Spleen (tissue), 11 donors: ENCODE results near the gene CPOX. TPM values are rescaled to one million over a fixed set of nuclear protein-coding genes. Genes with fewer than 3 reads are reported as not detected.

Experiments used
- DNase-seq: peaks from one replicate; pipeline ENCODE4 v3.0.0-alpha.2; 2020
- H3K27ac ChIP-seq, 8 donors: fragments of 200-600 bp; sonication (generic) in 7 of 8; 1 replicate in 4 of 8; 2 replicates in 4 of 8; pipeline versions ENCODE4 v1.5.0 to v1.8.0; 2016 to 2021; ENCODE audit warnings: inconsistent platforms in 4 of 8, mild to moderate bottlenecking in 4 of 8, moderate library complexity in 1 of 8
- H3K27me3 ChIP-seq, 7 donors: fragments of 200-600 bp; sonication (generic) in 6 of 7; replicated peaks in 1 of 7; 1 replicate in 4 of 7; 2 replicates in 3 of 7; pipeline versions ENCODE4 v1.5.0 to v1.8.0; 2016 to 2021; ENCODE audit warnings: inconsistent platforms in 3 of 7, mild to moderate bottlenecking in 1 of 7
- H3K36me3 ChIP-seq, 6 donors: fragments of 200-600 bp; sonication (generic) in 5 of 6; 1 replicate in 4 of 6; 2 replicates in 2 of 6; pipeline versions ENCODE4 v1.5.0 to v1.8.0; 2016 to 2021; ENCODE audit warnings: inconsistent platforms in 2 of 6
- H3K4me1 ChIP-seq, 6 donors: fragments of 200-600 bp; sonication (generic) in 5 of 6; 1 replicate in 3 of 6; 2 replicates in 3 of 6; pipeline versions ENCODE4 v1.5.0 to v1.8.0; 2016 to 2021; ENCODE audit warnings: inconsistent platforms in 3 of 6
- H3K4me3 ChIP-seq, 8 donors: fragments of 200-600 bp; sonication (generic) in 7 of 8; 1 replicate in 4 of 8; 2 replicates in 4 of 8; pipeline versions ENCODE4 v1.5.0 to v1.8.0; 2016 to 2021; ENCODE audit warnings: inconsistent platforms in 4 of 8, mild to moderate bottlenecking in 4 of 8, moderate library complexity in 2 of 8
- H3K9me3 ChIP-seq, 8 donors: fragments of 200-600 bp; sonication (generic) in 7 of 8; 1 replicate in 4 of 8; 2 replicates in 4 of 8; pipeline versions ENCODE4 v1.5.0 to v1.8.0; 2016 to 2021; ENCODE audit warnings: inconsistent platforms in 4 of 8
- POLR2A ChIP-seq, 3 donors: fragments of 450-650 bp; IDR thresholded peaks; one replicate each; pipeline ENCODE4 v1.5.1; 2017; ENCODE audit warnings: antibody characterized with exemption in 3 of 3, mild to moderate bottlenecking in 1 of 3
- POLR2AphosphoS5 ChIP-seq, 3 donors: sonication (generic); formaldehyde crosslinking; IDR thresholded peaks; one replicate each; pipeline ENCODE4 v1.5.1; 2017; ENCODE audit warnings: antibody characterized with exemption in 3 of 3
- WGBS, 5 donors: extraction: QIAGEN DNeasy Blood & Tissue Kit in 3 of 5; methylation state at CpG; one replicate each; pipeline versions ENCODE4 v1.1.5 to v1.1.7; 2013 to 2018; 5-methylcytosine and 5-hydroxymethylcytosine counted together
- intact Hi-C: fragments of 100-400 bp; cut with DNase I; formaldehyde crosslinking; loops from one replicate; pipeline ENCODE4 v1.15.0; 2023; ENCODE audit warnings: low total_unique reads
- polyA plus RNA-seq, 3 donors: library from polyadenylated mRNA; stranded (reverse); fragments of 200-250 nt; gene quantifications; one replicate each; pipeline ENCODE4 v1.2.1, GENCODE V29; 2013
- total RNA-seq, 7 donors: library from RNA; depleted of rRNA in 3 of 7; stranded (reverse); fragments of >200 nt in 3 of 7; fragmentation: NEBNext Ultra II Directional in 4 of 7; extraction: Animal tissue kit (Norgen Biotek cat#: 25700) in 4 of 7; gene quantifications; one replicate each; pipeline versions ENCODE4 v1.1.0 to v1.2.1, GENCODE V29; 2016 to 2021
- TF ChIP-seq, protein P1 (sequence below), 11 experiments: fragments of 200-600 bp in 7 of 11; fragments of 450-650 bp in 4 of 11; sonication (generic) in 4 of 11; IDR thresholded peaks in 8 of 11; conservative IDR thresholded peaks in 3 of 11; 1 replicate in 7 of 11; 2 replicates in 4 of 11; pipeline versions ENCODE4 v1.4.0 to v1.8.0; 2016 to 2021; ENCODE audit warnings: antibody characterized with exemption in 11 of 11, inconsistent platforms in 4 of 11, mild to moderate bottlenecking in 1 of 11
- donor health status: healthy with polysubstance abuse.
- donor health status: DM: no; HTN: no; CAD: no; lungs with moderate emphysema.
- donor health status: DM: no; HTN: no; CAD: no.
- donor health status: Bipolar disorder and iron deficiency.
- donor health status: healthy.
- donor health status: DM: no; HTN: no; CAD: no.
- donor health status: DM: yes; HTN: yes; CAD: no.

Gene CPOX
- total and polyA plus RNA-seq, 10 donors = 9.8 to 26.0 (median 16.6) TPM

- H3K27ac ChIP-seq = peak overlapping the region in 4 of 8 donors; percentile 31 to 57 (median 34)
- no peaks in the 10 kb centered on the region for H3K36me3 ChIP-seq
- DNase-seq = no peak
- no peak overlapping the region for H3K4me3 ChIP-seq
- intact Hi-C loops = no loop called here
- no peak for TF ChIP-seq POLR2A (IDR thresholded peaks at IDR 0.05)
- TF ChIP-seq POLR2AphosphoS5 (IDR thresholded peaks at IDR 0.05) = no peak
- TF ChIP-seq, protein P1, sequence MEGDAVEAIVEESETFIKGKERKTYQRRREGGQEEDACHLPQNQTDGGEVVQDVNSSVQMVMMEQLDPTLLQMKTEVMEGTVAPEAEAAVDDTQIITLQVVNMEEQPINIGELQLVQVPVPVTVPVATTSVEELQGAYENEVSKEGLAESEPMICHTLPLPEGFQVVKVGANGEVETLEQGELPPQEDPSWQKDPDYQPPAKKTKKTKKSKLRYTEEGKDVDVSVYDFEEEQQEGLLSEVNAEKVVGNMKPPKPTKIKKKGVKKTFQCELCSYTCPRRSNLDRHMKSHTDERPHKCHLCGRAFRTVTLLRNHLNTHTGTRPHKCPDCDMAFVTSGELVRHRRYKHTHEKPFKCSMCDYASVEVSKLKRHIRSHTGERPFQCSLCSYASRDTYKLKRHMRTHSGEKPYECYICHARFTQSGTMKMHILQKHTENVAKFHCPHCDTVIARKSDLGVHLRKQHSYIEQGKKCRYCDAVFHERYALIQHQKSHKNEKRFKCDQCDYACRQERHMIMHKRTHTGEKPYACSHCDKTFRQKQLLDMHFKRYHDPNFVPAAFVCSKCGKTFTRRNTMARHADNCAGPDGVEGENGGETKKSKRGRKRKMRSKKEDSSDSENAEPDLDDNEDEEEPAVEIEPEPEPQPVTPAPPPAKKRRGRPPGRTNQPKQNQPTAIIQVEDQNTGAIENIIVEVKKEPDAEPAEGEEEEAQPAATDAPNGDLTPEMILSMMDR (IDR thresholded peaks at IDR 0.05 in 8 of 11, conservative IDR thresholded peaks at IDR 0.05 in 3 of 11) = no peak
- H3K9me3 ChIP-seq = no peaks in the 10 kb centered on the region
- H3K4me1 ChIP-seq = peaks cover 0 to 13% (median 0%) of the 10 kb centered on the region in 6 donors
- 53 to 63% (median 56%) methylated on average over 2 of the region's 2 CpGs for WGBS, 5 donors
- peaks cover 0 to 5% (median 0%) of the 10 kb centered on the region in 7 donors for H3K27me3 ChIP-seq
Measured at GRCh38 chr3:98553753-98554152, 39.7 kb downstream of the CPOX start.

DNA sequence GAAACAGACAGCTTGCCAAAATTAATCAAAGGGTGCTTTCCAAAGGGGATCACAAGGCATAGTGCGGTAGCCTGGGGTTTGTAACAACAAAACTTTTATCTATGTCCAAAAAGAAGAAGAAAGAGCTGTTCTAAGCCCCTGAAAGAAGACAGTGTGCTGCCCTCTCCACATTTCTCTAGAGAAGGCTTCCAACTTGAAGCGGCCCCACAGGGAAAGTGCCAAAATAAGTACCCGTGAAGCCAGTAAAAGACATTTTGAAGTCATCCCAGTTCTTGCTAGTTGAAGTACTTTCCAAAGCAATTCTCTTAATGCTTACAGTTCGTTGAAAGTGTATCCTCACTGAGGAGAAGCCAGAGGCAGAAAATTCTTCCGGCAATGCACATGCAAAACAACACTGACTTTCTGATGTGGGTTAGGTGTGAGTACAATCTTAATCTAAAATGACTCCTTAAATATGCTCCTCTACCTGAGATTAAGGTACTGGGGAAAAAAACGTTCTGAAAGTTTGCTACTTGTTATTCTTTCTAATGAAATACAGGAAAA lies 40.3 kb downstream of the CPOX start:
- TF ChIP-seq POLR2AphosphoS5 (IDR thresholded peaks at IDR 0.05) (no peak), POLR2A (IDR thresholded peaks at IDR 0.05) (no peak)
- TF ChIP-seq, protein P1 (IDR thresholded peaks at IDR 0.05 in 8 of 11, conservative IDR thresholded peaks at IDR 0.05 in 3 of 11) = no peak
- DNase-seq = no peak
- no peaks in the 10 kb centered on the region for H3K9me3 ChIP-seq
- WGBS, 5 donors = 71 to 86% (median 76%) methylated on average over 6 of the region's 6 CpGs
- no peaks in the 10 kb centered on the region for H3K36me3 ChIP-seq
- H3K27me3 ChIP-seq = peaks cover 0 to 5% (median 0%) of the 10 kb centered on the region in 7 donors
- intact Hi-C loops = no loop called here
- no peak overlapping the region for H3K4me3 ChIP-seq
- H3K27ac ChIP-seq = peak overlapping the region in 4 of 8 donors; percentile 31 to 57 (median 35)
- peaks cover 0 to 13% (median 0%) of the 10 kb centered on the region in 6 donors for H3K4me1 ChIP-seq

DNA sequence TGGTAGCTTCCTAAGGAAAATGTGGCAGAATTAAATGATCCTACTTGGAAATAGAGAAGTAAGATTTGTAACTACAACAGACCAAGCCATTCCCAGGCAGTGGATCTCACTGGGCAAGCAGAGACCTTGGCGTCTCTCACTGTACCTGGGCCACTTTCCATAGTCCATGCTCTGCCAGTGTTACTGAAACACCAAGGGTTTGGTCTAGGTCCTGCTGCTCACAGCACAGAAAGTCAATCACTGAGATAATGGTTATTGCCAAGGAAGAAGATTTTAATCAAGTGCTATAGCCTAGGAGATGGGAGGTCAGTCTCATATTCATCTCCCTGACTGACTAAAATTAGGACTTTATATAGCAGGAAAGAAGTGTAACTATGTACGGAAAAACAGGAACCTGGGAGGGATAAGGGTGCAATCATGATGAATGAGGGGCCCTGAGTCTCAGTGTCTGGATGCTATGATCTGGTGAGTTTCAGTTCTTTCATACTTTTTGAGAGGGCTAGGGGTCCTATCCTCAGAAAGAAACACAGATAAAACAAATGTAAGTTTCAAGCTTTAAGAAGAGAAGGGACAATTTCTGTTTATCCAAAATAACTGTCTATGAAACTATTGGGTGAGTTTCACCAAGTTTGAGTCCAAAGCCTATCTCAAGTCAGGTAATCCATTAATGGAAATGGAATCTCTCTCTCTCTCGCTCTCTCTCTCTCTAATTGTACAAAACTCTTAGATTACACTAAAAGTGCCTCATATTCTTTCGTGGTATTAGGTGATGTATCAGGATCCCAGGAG lies 41.0 kb downstream of the CPOX start:
- TF ChIP-seq, protein P1 (IDR thresholded peaks at IDR 0.05 in 8 of 11, conservative IDR thresholded peaks at IDR 0.05 in 3 of 11) = no peak
- TF ChIP-seq POLR2AphosphoS5 (IDR thresholded peaks at IDR 0.05) (no peak), POLR2A (IDR thresholded peaks at IDR 0.05) (no peak)
- H3K4me3 ChIP-seq = no peak overlapping the region
- intact Hi-C loops = no loop called here
- DNase-seq = no peak
- WGBS, 5 donors = 75 to 88% (median 81%) methylated on average over 4 of the region's 4 CpGs
- H3K9me3 ChIP-seq = no peaks in the 10 kb centered on the region
- H3K36me3 ChIP-seq = no peaks in the 10 kb centered on the region
- peaks cover 0 to 5% (median 0%) of the 10 kb centered on the region in 7 donors for H3K27me3 ChIP-seq
- H3K4me1 ChIP-seq = peaks cover 0 to 13% (median 0%) of the 10 kb centered on the region in 6 donors
- peak overlapping the region in 4 of 8 donors; percentile 22 to 57 (median 35) for H3K27ac ChIP-seq

DNA sequence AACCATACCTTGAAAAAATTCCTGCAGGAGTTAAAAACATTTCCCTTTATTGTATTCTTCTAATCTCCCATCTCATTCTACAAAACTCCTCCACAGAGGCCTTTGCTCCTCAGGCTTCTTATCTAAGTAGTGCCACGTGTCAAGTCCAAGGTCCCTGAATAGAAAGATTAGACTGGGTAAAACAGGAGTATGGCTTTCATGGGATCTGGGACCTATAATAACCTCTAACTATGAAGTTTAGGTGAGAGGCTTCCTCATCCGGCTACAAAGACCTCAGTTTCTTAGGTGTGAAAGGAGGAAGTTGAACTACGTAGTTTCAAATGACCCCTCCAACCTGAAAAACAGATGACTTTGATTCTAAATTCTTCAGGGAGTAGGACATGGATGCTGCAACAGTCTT lies 41.7 kb downstream of the CPOX start:
- TF ChIP-seq, protein P1 (IDR thresholded peaks at IDR 0.05 in 8 of 11, conservative IDR thresholded peaks at IDR 0.05 in 3 of 11) = no peak
- TF ChIP-seq POLR2A (IDR thresholded peaks at IDR 0.05) (no peak), POLR2AphosphoS5 (IDR thresholded peaks at IDR 0.05) (no peak)

More for the DNA sequence above, 41.7 kb downstream of the CPOX start:
- 47 to 71% (median 60%) methylated on average over 3 of the region's 3 CpGs for WGBS, 5 donors
- peaks cover 0 to 10% (median 0%) of the 10 kb centered on the region in 6 donors for H3K4me1 ChIP-seq
- DNase-seq = no peak
- H3K27ac ChIP-seq = peak overlapping the region in 4 of 8 donors; percentile 16 to 57 (median 32)
- intact Hi-C loops = no loop called here
- H3K36me3 ChIP-seq = no peaks in the 10 kb centered on the region
- peaks cover 0 to 9% (median 0%) of the 10 kb centered on the region in 7 donors for H3K27me3 ChIP-seq
- no peak overlapping the region for H3K4me3 ChIP-seq
- H3K9me3 ChIP-seq = no peaks in the 10 kb centered on the region
